HG02759 (cell line): Measurements from ENCODE around the gene TM2D3.
"Not testable (repeated sequence)": the region's sequence is repeated elsewhere in the genome, so short reads cannot be mapped to it uniquely, and the experiment has no call there.

Experiments
- ATAC-seq: cut with Tn5 transposase; IDR thresholded peaks from one replicate; pipeline ENCODE4 v1.9.1; 2021; ENCODE audit warnings: mild to moderate bottlenecking, moderate library complexity; ENCODE audit not compliant: unreplicated experiment

TM2D3 gene

GRCh38 chr15:101657968-101658784 is 6.0 kb upstream of the TM2D3 start:
- no peak for ATAC-seq

- ATAC-seq = no peak
Measured at GRCh38 chr15:101657171-101657570, 5.0 kb upstream of the TM2D3 start.

DNA sequence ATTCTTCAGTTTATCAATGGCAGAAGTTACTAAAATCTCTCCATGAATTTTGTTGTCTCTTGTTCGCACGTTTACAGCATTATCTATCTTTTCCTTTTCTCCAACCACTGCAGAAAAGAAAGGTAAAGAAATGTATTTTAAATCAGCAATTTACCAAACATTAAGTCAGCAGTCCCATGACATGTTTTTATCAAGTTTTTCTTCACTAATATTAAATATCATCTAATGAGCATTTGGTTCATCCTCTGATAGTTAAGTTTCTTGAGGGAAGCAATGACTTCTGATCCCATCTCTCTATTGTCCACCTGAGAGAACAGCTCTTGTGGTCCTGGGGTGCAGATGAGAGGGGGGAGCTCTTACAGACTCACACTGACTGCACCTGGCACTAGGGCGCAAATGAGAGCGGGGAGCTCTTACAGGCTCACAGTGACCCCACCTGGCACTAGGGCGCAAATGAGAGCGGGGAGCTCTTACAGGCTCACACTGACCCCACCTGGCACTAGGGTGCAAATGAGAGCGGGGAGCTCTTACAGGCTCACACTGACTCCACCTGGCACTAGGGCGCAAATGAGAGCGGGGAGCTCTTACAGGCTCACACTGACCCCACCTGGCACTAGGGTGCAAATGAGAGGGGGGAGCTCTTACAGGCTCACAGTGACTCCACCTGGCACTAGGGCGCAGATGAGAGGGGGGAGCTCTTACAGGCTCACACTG is 2.6 kb upstream of the TM2D3 start:
- not testable (repeated sequence) for ATAC-seq

DNA sequence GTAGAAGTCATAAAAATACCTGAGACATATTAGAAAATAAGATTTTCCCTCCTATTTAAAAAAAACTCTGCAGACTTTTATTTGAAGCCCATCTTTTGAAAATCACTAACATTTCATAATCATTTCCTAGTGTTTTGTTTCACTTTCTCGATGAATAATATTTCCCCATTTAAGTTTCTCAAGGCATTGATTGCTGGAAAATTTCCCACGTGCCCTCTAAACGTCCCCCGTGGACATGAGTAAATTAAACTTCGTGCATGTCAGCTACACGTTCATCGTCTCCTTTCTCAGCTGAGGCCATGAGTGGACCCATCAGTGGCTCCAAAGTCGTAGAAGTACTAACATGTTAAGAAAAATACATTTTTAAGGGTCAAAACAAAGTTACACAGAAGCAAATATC is 2.0 kb upstream of the TM2D3 start:
- no peak for ATAC-seq

DNA sequence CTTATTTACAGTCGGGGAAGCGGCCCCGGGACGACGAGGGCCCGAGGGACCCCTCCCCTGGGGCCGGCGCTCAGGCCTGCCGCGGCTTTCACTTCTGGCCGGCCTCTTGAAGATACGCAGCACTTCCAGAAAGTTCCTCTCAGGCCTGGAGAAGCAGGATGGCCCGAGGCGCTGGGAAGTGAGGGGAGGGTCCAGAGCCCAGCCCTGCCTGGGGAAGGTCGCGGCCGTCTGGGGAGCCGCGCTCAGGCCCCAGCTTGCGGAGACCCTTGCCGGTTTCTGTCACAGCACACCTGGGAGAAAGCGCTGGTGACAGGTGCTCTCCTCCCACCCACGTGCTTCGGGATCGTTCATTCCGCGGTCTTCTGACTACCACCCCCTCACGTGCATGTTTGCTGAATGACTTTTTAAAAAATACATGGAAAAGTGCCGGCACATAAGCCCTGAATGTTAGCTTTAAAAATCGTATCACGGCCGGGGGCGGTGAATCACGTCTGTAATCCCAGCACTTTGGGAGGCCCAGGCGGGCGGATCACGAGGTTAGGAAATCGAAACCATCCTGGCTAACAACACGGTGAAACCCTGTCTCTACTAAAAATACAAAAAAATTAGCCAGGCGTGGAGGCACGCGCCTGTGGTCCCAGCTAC is 727 bp upstream of the TM2D3 start:
- ATAC-seq = no peak

- peak; percentile 43 for ATAC-seq
Measured at GRCh38 chr15:101651554-101652097, 555 bp downstream of the TM2D3 start.

DNA sequence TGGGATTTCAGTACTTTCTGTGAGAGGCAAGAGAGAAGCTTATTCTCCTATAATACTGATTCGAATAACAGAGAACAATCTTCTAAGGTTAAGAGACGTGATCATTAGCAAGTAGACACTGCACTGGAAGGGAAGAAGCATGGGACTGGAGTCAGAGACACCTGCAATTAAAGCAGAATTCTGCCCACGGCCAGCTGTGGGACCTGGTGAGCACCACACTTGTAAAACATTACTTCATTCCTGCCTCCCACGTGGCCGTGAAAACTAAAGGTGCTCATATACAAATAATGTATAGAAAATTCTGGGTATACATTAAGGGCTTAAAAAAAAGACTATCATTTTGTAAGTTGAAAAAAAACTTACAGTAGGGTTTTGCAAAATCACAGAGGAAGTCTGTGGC is 2.0 kb downstream of the TM2D3 start:
- ATAC-seq = no peak

DNA sequence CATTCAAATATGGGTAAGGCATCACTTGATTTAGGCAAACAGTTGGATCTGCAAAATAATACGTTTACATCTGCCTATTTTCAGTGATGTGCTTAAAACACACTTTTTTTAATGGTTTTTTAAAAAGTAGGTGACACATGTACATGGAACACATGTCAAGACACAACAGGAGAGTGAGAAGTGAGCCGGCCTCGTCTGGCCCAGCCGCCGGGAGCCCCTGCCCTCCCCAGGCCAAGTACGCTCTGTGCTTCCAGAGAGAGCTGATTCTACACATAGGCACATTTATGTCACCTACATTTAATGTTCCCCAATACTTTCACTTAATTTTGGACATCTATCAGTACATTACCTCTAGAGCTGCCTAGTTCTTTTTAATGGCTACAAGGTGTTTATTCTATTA is 3.8 kb downstream of the TM2D3 start:
- ATAC-seq = no peak

GRCh38 chr15:101647251-101647650 is 4.9 kb downstream of the TM2D3 start:
- ATAC-seq = no peak

DNA sequence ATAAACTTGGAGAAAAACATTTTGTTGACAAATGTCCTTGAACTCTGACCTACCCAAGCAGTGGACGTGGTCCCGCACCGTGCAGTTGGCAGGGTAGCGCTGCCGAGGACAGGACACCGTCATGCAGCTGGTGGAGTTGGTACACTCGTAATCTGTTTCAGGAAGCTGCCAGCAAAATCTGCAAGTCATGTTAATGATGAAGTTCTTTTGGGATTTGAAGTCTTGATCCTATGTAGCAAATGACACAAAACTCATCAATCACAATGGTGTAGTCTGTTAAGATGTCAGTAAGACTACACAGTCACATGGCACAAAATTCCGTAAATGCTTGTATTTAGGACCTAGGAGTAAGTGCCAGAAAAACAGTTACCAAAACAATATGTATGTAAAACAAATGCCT is 5.5 kb downstream of the TM2D3 start:
- ATAC-seq = no peak

- ATAC-seq = no peak
Measured at GRCh38 chr15:101642361-101642760, 9.8 kb downstream of the TM2D3 start.

GRCh38 chr15:101641894-101642293 is 10.3 kb downstream of the TM2D3 start:
- ATAC-seq = no peak

GRCh38 chr15:101641129-101641764 is 10.9 kb downstream of the TM2D3 start:
- ATAC-seq = peak; percentile 61

DNA sequence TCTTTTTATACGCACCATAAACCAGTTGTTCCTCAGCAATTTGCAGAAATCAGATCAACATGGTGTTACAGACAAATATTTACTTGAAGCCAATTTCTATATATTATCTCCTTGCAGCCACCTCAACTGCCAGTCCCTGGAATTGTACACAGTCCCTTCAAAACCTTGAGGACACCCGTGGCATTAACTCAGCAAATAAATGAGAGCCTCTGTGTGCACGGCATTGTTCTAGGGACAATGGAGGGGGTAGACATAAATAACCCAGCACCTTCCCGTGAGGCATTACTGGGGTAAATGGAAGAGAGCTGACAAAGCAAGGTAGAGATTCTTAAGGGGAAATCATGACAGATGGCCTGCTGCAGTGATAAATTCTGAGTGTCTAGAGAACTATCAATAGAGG is 12.5 kb downstream of the TM2D3 start:
- no peak for ATAC-seq

- no peak for ATAC-seq
Measured at GRCh38 chr15:101637919-101638318, 14.3 kb downstream of the TM2D3 start.

DNA sequence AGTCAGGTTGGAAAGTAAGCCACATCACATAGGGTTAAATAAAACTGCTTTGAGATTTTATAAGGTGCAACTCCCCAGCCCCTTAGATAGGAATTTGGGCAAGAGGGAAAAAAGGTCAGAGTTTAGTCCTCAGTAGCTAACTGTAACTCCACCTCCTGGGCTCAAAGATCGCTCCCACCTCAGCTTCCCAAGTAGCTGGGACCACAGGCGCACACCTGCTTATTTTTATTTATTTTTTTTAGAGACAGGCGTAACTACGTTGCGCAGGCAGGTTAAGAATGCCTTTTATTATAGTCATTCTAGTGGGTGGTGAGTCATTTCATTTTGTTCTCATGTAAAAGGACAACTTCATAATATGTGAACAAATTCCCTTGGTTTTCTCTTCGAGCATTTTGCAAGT is 14.7 kb downstream of the TM2D3 start:
- ATAC-seq = no peak

- no peak for ATAC-seq
Measured at GRCh38 chr15:101637038-101637437, 15.1 kb downstream of the TM2D3 start.

- no peak for ATAC-seq
Measured at GRCh38 chr15:101635944-101636727, 16.0 kb downstream of the TM2D3 start.

- no peak for ATAC-seq
Measured at GRCh38 chr15:101633356-101633755, 18.8 kb downstream of the TM2D3 start.

DNA sequence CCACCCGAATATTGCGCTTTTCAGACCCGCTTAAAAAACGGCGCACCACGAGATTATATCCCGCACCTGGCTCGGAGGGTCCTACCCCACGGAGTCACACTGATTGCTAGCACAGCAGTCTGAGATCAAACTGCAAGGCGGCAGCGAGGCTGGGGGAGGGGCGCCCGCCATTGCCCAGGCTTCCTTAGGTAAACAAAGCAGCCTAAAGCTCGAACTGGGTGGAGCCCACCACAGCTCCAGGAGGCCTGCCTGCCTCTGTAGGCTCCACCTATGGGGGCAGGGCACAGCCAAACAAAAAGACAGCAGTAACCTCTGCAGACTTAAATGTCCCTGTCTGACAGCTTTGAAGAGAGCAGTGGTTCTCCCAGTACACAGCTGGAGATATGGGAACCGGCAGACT is 25.5 kb downstream of the TM2D3 start:
- not testable (repeated sequence) for ATAC-seq
